ENCODE data around the gene EFTUD2.

EFTUD2 gene

DNA sequence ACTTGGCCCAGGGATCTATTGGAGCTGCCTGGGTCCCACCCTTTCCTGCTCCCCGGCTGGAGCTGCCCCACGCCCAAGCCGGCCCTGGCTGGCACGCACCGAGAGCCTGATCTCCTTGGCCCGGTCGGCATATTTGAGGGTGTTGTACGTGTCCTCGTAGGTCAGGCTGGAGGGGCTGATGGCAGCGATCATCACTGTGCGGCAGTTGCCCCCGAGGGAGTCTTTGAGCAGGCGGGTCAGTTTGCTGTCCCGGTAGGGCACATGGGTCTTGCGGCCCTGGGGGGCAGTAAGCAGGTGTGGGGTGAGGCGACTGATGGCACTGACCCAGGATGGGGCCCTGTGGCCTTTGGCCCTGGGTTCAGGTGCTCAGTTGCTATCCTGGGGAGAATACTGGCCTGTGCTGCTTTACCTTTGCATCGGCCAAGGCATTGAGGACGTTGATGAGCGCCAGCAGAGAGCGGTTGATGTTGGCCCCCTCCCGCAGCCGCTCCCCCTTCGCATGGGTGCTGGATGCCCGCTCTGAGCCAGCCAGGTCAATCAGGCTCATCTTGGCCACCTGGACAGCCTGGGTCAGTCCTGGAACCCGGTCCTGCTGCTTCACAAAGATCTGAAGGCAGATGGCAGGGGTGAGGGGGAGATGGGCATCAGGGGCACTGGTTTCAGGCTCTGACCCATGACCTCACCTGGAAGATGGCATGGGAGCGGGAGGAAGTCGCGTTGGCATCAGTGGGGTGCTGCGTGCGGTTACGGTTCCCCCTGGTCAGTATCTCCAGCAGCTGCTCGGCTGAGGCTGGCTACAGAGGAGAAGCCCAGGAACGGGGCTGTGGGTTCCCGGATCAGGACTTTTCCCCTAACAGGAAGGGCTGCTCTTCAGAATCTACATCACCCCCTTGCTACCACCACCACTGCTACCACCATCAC lies 34.8 kb upstream of the EFTUD2 start:
- Histone ChIP-seq H3K36me3 (ENCODE audit: control insufficient read depth, insufficient read depth, low read length) (peaks cover 83% of the 10 kb centered on the region), H3K27ac (ENCODE audit: low read depth, low read length) (no peak overlapping the region), H3K9ac (ENCODE audit: low read length) (no peak overlapping the region), H3K27me3 (ENCODE audit: control insufficient read depth, insufficient read depth, low read length) (no peaks in the 10 kb centered on the region), H3K4me1 (ENCODE audit: control insufficient read depth, insufficient read depth, low read length) (no peaks in the 10 kb centered on the region), H3K9me3 (ENCODE audit: control insufficient read depth, insufficient read depth, low read depth, low read length) (no peaks in the 10 kb centered on the region), H3K4me3 (ENCODE audit: low read depth, low read length) (no peak overlapping the region)

- Histone ChIP-seq H3K27me3 (ENCODE audit: control insufficient read depth, insufficient read depth, low read length) (no peaks in the 10 kb centered on the region), H3K9me3 (ENCODE audit: control insufficient read depth, insufficient read depth, low read depth, low read length) (no peaks in the 10 kb centered on the region), H3K36me3 (ENCODE audit: control insufficient read depth, insufficient read depth, low read length) (peaks cover 91% of the 10 kb centered on the region), H3K4me1 (ENCODE audit: control insufficient read depth, insufficient read depth, low read length) (no peaks in the 10 kb centered on the region), H3K27ac (ENCODE audit: low read depth, low read length) (no peak overlapping the region), H3K9ac (ENCODE audit: low read length) (no peak overlapping the region), H3K4me3 (ENCODE audit: low read depth, low read length) (no peak overlapping the region)
Observed at GRCh38 chr17:44932787-44933097, 33.5 kb upstream of the EFTUD2 start.

DNA sequence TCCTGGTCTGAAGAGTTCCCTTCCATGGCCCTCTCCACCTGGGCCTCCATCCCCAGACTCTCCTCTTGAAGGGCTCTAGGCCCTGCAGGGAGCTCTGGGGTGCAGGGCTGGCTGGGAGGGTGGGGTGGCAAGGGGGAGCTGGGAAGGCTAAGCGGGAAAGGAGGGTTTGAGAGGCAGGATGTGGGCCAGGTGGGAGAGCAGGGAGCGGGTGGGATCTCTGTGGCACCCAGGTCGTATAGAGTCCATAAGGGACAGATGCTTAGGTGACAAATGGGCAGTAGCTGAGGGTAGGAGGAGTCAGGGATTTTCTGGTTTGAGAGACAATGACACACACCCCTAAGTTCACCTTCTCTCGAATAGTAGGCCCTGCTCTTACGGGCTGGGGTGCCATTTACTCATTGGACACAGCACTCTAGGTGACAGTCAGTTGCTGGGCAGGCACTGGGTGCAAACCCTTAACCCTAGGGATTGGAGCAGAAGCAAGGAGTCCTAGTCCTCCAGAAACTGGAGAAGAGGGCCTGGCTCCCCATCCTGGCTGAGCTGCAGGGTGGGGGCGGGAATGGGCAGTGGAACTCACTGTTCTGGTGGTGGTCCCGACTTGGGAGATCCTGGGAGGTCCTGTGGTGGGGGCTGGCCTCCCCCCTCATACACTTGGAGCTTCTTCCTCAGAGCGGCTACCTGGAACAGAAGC lies 33.0 kb upstream of the EFTUD2 start:
- Histone ChIP-seq H3K9me3 (ENCODE audit: control insufficient read depth, insufficient read depth, low read depth, low read length) (no peaks in the 10 kb centered on the region), H3K36me3 (ENCODE audit: control insufficient read depth, insufficient read depth, low read length) (peaks cover 91% of the 10 kb centered on the region), H3K4me3 (ENCODE audit: low read depth, low read length) (no peak overlapping the region), H3K27me3 (ENCODE audit: control insufficient read depth, insufficient read depth, low read length) (no peaks in the 10 kb centered on the region), H3K9ac (ENCODE audit: low read length) (no peak overlapping the region), H3K27ac (ENCODE audit: low read depth, low read length) (no peak overlapping the region), H3K4me1 (ENCODE audit: control insufficient read depth, insufficient read depth, low read length) (no peaks in the 10 kb centered on the region)

DNA sequence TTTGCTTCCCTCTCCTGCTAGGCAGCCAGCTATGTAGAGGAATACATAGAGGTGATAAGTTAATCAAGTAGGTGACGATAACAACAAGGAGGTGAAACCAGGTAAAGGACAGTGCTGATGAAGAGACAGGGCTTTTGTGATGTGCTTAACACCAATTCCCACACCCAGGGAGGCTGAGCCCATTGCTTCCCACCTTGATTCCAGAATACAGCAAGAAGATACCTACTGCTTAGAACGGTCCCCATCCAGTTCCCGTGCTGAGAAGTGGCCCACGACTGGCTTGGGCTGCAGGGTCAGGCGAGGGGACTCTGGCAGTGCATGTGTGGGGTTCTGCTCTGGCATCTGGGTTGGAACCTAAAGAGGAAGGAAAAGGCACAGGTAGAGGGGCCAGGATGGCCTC lies 32.1 kb upstream of the EFTUD2 start:
- Histone ChIP-seq H3K4me3 (ENCODE audit: low read depth, low read length) (no peak overlapping the region), H3K4me1 (ENCODE audit: control insufficient read depth, insufficient read depth, low read length) (no peaks in the 10 kb centered on the region), H3K27ac (ENCODE audit: low read depth, low read length) (no peak overlapping the region), H3K9me3 (ENCODE audit: control insufficient read depth, insufficient read depth, low read depth, low read length) (no peaks in the 10 kb centered on the region), H3K9ac (ENCODE audit: low read length) (no peak overlapping the region), H3K27me3 (ENCODE audit: control insufficient read depth, insufficient read depth, low read length) (no peaks in the 10 kb centered on the region), H3K36me3 (ENCODE audit: control insufficient read depth, insufficient read depth, low read length) (peaks cover 99% of the 10 kb centered on the region)

GRCh38 chr17:44930667-44931066 lies 31.4 kb upstream of the EFTUD2 start:
- Histone ChIP-seq H3K4me3 (ENCODE audit: low read depth, low read length) (no peak overlapping the region), H3K27me3 (ENCODE audit: control insufficient read depth, insufficient read depth, low read length) (no peaks in the 10 kb centered on the region), H3K36me3 (ENCODE audit: control insufficient read depth, insufficient read depth, low read length) (peaks cover 100% of the 10 kb centered on the region), H3K4me1 (ENCODE audit: control insufficient read depth, insufficient read depth, low read length) (no peaks in the 10 kb centered on the region), H3K27ac (ENCODE audit: low read depth, low read length) (no peak overlapping the region), H3K9me3 (ENCODE audit: control insufficient read depth, insufficient read depth, low read depth, low read length) (no peaks in the 10 kb centered on the region), H3K9ac (ENCODE audit: low read length) (no peak overlapping the region)

DNA sequence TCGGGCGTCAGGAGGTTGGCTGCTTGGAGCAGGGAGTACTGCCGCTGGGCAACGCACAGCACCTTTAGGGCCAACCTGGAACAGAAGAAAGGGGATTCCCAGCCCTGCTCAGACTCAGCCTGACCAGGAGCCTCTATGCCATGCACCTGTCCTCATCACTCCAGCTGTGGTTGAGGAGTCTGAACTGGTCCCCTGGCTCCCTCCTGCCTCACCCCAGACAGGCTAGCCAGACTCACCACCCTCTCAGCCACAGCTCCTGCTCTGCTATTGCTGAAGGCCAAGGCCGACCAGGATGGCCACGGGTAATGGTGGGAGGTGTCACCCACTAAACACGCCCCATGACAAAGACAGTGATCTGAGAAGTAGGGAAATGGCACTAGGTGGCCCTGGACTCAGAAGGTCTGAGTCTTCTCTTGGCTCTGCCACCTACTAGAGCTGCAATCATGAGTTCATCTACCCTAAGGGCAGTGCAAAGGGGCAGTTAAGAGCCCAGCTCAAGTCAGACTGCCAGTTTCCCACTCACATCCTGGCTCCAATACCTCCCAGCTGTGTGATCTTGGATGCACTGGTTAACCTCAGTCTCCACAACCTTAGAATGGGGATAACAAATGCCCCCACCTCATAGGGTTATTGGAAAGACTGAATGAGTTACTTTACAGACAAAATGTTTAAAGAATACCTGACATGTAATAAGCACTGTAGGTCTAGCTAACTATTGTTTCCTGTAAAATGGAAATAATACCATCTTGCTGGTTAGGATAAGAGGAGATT lies 29.9 kb upstream of the EFTUD2 start:
- H3K4me1 ChIP-seq (ENCODE audit: control insufficient read depth, insufficient read depth, low read length): no peaks in the 10 kb centered on the region
- H3K4me3 ChIP-seq (ENCODE audit: low read depth, low read length): no peak overlapping the region
- H3K27ac ChIP-seq (ENCODE audit: low read depth, low read length): no peak overlapping the region
- no peaks in the 10 kb centered on the region for H3K9me3 ChIP-seq (ENCODE audit: control insufficient read depth, insufficient read depth, low read depth, low read length)
- H3K27me3 ChIP-seq (ENCODE audit: control insufficient read depth, insufficient read depth, low read length): no peaks in the 10 kb centered on the region
- no peak overlapping the region for H3K9ac ChIP-seq (ENCODE audit: low read length)
- peaks cover 85% of the 10 kb centered on the region for H3K36me3 ChIP-seq (ENCODE audit: control insufficient read depth, insufficient read depth, low read length)

- Histone ChIP-seq H3K4me3 (ENCODE audit: low read depth, low read length) (no peak overlapping the region), H3K27ac (ENCODE audit: low read depth, low read length) (no peak overlapping the region), H3K36me3 (ENCODE audit: control insufficient read depth, insufficient read depth, low read length) (peaks cover 75% of the 10 kb centered on the region), H3K9me3 (ENCODE audit: control insufficient read depth, insufficient read depth, low read depth, low read length) (no peaks in the 10 kb centered on the region), H3K9ac (ENCODE audit: low read length) (no peak overlapping the region), H3K27me3 (ENCODE audit: control insufficient read depth, insufficient read depth, low read length) (no peaks in the 10 kb centered on the region), H3K4me1 (ENCODE audit: control insufficient read depth, insufficient read depth, low read length) (no peaks in the 10 kb centered on the region)
Observed at GRCh38 chr17:44928136-44928535, 28.9 kb upstream of the EFTUD2 start.

GRCh38 chr17:44927696-44928095 lies 28.5 kb upstream of the EFTUD2 start:
- Histone ChIP-seq H3K36me3 (ENCODE audit: control insufficient read depth, insufficient read depth, low read length) (peaks cover 71% of the 10 kb centered on the region), H3K9me3 (ENCODE audit: control insufficient read depth, insufficient read depth, low read depth, low read length) (no peaks in the 10 kb centered on the region), H3K27me3 (ENCODE audit: control insufficient read depth, insufficient read depth, low read length) (no peaks in the 10 kb centered on the region), H3K9ac (ENCODE audit: low read length) (no peak overlapping the region), H3K4me3 (ENCODE audit: low read depth, low read length) (no peak overlapping the region), H3K27ac (ENCODE audit: low read depth, low read length) (no peak overlapping the region), H3K4me1 (ENCODE audit: control insufficient read depth, insufficient read depth, low read length) (no peaks in the 10 kb centered on the region)

DNA sequence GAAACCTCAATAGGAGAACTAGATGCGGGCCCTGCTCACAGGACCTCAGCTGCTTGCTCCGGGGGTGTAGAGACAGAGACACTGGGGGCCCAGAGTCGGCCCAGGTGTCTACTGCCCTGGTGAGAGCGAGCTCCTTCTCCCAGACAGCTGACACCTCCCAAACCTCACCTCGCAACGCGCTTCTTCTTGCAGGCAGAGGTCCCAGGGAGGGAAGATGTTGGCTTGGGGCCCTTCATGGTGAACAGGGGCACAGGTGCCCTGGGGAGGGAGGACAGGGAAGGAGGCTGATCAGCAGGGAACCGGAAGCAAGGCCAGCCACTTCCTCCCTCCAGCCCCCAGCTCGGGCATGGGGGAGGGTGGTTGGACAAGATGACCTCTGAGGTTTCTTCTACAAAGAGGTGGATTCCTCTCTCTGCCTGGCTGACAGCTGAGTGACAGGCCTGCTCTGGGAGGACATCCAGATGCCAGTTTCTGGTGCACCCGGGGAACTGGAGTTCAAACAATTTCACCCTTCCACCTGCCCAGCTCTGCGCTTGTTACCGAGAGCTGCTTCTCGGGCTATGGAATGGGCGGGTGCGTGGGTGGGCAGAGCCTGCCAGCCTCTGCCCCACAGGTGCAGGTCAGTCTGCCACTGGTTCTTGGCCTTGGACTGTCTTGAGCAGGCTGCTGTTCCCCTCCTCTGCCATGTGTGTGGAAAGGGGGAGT lies 27.7 kb upstream of the EFTUD2 start:
- H3K4me3 ChIP-seq (ENCODE audit: low read depth, low read length): no peak overlapping the region
- no peaks in the 10 kb centered on the region for H3K4me1 ChIP-seq (ENCODE audit: control insufficient read depth, insufficient read depth, low read length)
- H3K9me3 ChIP-seq (ENCODE audit: control insufficient read depth, insufficient read depth, low read depth, low read length): no peaks in the 10 kb centered on the region
- H3K9ac ChIP-seq (ENCODE audit: low read length): no peak overlapping the region
- H3K36me3 ChIP-seq (ENCODE audit: control insufficient read depth, insufficient read depth, low read length): peaks cover 64% of the 10 kb centered on the region
- H3K27me3 ChIP-seq (ENCODE audit: control insufficient read depth, insufficient read depth, low read length): no peaks in the 10 kb centered on the region
- H3K27ac ChIP-seq (ENCODE audit: low read depth, low read length): no peak overlapping the region

DNA sequence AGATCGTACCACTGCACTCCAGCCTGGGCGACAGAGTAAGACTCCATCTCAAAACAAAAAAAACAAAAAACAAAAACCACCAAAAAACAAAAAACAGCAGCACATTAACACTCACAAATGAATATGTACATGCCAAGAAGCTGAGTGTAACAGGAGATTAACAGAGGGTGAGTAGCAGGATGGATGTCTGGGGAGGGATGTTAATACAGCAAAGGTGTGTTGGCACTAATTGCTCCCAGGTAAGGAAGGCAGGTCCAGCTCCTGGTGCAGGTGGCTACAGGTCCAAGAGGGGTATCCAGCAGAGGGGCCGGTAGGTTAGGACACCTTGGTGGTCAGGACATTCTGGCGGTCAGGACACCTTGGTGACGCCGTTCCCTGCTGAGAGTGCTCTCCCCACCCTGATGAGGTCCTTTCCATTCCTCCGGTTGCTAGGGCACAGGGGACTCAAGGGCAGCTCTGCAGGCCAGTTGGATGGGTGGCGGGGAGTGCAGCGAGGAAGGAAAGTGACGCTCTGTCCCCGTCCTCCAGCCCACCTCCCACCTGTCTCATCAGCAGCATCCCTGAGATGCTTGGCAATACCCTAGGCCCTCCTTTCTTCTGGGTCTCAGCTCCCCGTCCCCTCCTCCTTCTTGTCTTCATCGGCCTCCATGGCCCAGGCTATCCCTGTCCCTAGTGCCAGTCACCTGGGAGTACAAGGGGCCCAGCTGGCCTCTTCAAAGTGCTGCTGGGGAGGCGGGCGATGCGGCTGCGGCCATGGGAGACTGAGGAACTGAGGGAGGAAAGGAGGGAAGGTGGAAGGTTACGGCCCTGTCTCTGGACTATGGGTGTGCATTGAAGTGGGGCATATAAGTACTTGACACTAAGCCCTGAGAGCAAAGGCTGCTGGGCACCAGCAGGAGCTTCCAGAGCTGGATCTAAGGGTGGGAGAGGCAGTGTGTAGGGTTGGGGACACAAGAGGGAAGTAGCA lies 26.8 kb upstream of the EFTUD2 start:
- Histone ChIP-seq H3K9me3 (ENCODE audit: control insufficient read depth, insufficient read depth, low read depth, low read length) (no peaks in the 10 kb centered on the region), H3K27me3 (ENCODE audit: control insufficient read depth, insufficient read depth, low read length) (no peaks in the 10 kb centered on the region), H3K27ac (ENCODE audit: low read depth, low read length) (no peak overlapping the region), H3K4me1 (ENCODE audit: control insufficient read depth, insufficient read depth, low read length) (peaks cover 5% of the 10 kb centered on the region), H3K36me3 (ENCODE audit: control insufficient read depth, insufficient read depth, low read length) (peaks cover 54% of the 10 kb centered on the region), H3K4me3 (ENCODE audit: low read depth, low read length) (no peak overlapping the region), H3K9ac (ENCODE audit: low read length) (no peak overlapping the region)

All from HUES6 (cell line).